Colonic mucosa (tissue), 4 donors: ENCODE results near the gene SYNDIG1. TPM values are rescaled to one million over a fixed set of nuclear protein-coding genes. Genes with fewer than 3 reads are reported as not detected.

Experiments used
- DNase-seq: peaks from one replicate; pipeline ENCODE4 v3.0.0-alpha.2; 2020
- H3K27ac ChIP-seq: fragments of 200-600 bp; one replicate; pipeline ENCODE4 v1.8.0; 2021
- H3K27me3 ChIP-seq: fragments of 200-600 bp; one replicate; pipeline ENCODE4 v1.8.0; 2021
- H3K36me3 ChIP-seq: fragments of 200-600 bp; one replicate; pipeline ENCODE4 v1.8.0; 2021
- H3K4me1 ChIP-seq: fragments of 200-600 bp; one replicate; pipeline ENCODE4 v1.8.0; 2021; ENCODE audit warnings: mild to moderate bottlenecking
- H3K4me3 ChIP-seq: fragments of 200-600 bp; one replicate; pipeline ENCODE4 v1.8.0; 2021
- H3K9ac ChIP-seq, 2 donors: one replicate each; pipeline ENCODE4 v1.7.0; 2013; ENCODE audit warnings: control low read depth in 2 of 2, low read depth in 2 of 2, low read length in 2 of 2
- H3K9me3 ChIP-seq: fragments of 200-600 bp; one replicate; pipeline ENCODE4 v1.8.0; 2021
- intact Hi-C: fragments of 100-400 bp; cut with DNase I; formaldehyde crosslinking; loops from one replicate; pipeline ENCODE4 v1.14.1; 2022
- total RNA-seq, 2 donors: library from RNA; stranded (reverse); fragmentation: NEBNext Ultra II Directional in 1 of 2; extraction: Animal tissue kit (Norgen Biotek cat#: 25700) in 1 of 2; gene quantifications; one replicate each; pipeline ENCODE4 v1.2.1, GENCODE V29; 2021
- TF ChIP-seq, protein P1 (sequence below): fragments of 200-600 bp; IDR thresholded peaks from one replicate; pipeline ENCODE4 v1.8.0; 2022; ENCODE audit warnings: antibody characterized with exemption, mild to moderate bottlenecking
- donor health status: healthy.
- donor health status: DM: no; HTN: no; CAD: no.
- donor health status: DM: no; HTN: no; CAD: no.

SYNDIG1 gene
- total RNA-seq, 2 donors from 2014 or later = 0.10 to 0.19 TPM

DNA sequence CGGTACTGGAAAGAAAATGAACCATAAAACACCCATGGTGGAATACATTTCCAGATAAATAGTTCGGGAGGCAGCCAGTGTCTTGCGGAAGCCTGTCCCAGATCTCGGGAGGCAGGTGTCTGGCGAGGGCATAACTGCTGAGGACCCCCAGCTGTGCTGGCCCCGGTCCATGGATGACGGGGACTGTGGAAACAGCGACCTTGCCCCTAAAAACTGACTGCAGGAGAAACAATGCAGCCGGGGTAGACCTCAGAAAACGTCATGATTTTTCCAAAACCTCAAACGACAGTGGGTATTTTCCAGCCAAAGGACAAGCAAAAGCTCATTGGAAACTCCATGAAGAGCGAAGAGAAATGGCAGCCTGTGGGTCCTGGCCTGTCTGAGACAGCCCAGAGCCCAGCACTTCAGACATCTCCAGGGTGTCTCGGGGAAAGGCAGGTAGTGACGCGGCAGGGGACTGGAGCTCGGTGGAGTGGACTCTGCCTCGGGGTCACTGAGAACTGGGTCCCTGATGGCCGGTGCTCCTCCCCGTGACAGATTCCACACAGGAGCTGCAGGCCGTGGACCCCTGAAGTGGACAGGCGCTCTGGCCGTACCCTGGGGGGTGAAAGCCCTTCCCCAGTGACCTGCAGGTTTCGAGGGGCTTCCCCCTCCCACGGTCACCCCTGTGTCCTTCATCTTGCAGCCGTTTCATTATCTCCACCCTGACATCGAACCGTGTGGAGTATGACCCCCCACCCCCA, 188.6 kb downstream of the SYNDIG1 start:
- no peaks in the 10 kb centered on the region for H3K4me1 ChIP-seq
- no peaks in the 10 kb centered on the region for H3K27me3 ChIP-seq
- H3K9me3 ChIP-seq = no peaks in the 10 kb centered on the region
- H3K4me3 ChIP-seq = no peak overlapping the region
- H3K9ac ChIP-seq = no peak overlapping the region
- intact Hi-C loops = no loop called here
- TF ChIP-seq, protein P1, sequence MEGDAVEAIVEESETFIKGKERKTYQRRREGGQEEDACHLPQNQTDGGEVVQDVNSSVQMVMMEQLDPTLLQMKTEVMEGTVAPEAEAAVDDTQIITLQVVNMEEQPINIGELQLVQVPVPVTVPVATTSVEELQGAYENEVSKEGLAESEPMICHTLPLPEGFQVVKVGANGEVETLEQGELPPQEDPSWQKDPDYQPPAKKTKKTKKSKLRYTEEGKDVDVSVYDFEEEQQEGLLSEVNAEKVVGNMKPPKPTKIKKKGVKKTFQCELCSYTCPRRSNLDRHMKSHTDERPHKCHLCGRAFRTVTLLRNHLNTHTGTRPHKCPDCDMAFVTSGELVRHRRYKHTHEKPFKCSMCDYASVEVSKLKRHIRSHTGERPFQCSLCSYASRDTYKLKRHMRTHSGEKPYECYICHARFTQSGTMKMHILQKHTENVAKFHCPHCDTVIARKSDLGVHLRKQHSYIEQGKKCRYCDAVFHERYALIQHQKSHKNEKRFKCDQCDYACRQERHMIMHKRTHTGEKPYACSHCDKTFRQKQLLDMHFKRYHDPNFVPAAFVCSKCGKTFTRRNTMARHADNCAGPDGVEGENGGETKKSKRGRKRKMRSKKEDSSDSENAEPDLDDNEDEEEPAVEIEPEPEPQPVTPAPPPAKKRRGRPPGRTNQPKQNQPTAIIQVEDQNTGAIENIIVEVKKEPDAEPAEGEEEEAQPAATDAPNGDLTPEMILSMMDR = no peak
- no peak overlapping the region for H3K27ac ChIP-seq
- H3K36me3 ChIP-seq = no peaks in the 10 kb centered on the region
- no peak for DNase-seq

DNA sequence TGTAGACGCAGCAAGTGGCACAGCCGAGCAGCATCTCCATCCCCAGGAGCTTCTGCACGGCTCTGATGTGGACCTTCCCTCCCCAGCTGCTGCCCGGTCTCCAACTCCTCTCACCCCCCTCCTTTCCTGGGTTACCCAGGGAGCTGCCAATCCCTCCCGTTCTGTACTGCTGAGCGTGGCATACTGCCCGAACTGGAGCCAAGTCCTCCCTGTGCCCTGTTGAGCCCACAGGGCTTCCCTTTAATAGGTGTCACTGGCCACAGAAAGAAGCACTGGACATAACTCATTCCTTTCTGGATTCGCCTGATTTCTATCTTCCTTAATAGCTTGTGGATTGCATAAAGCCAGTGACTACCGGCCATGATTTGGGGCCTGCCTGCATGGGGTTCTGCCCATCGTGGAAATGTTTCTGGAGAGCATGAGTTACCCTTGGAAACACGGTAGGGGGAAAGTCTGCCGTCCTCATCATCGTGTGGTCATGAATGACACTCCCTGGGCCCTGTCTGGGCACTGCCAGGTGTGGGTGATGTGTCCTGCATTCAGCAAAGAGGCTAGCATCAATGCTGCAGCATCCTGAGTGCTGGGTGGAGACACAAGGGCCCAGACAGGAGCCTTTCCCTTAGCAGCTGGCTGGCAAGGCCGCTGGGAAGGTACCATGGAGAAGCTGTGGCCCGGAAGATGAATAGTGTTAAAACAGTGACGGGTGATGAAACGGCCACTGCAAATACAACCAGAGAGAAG, 189.7 kb downstream of the SYNDIG1 start:
- Histone ChIP-seq H3K27me3 (no peaks in the 10 kb centered on the region), H3K9ac (no peak overlapping the region), H3K4me3 (no peak overlapping the region), H3K9me3 (no peaks in the 10 kb centered on the region), H3K36me3 (no peaks in the 10 kb centered on the region), H3K27ac (no peak overlapping the region), H3K4me1 (no peaks in the 10 kb centered on the region)
- no peak for DNase-seq
- TF ChIP-seq, protein P1 = no peak
- intact Hi-C loops = no loop called here

DNA sequence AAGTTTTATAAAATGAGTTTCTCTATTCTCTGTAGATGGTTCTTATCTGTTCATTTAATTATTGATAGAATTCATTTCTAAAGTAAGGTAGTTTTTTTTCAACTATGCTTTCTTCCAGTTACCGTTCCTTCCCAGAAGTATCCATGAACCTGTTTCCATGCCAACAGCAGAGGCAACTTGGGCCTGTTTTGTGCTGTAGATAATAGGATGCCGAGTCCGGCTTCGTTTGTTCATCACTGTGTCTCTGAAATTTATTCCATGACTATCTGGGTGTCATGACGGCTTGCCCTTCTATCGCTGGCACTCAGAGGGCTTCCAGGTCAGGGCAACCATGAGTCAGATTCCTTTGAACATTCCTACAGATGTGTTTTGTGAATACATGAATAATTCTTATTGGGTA, 190.4 kb downstream of the SYNDIG1 start:
- no peaks in the 10 kb centered on the region for H3K9me3 ChIP-seq
- H3K4me1 ChIP-seq = no peaks in the 10 kb centered on the region
- H3K4me3 ChIP-seq = no peak overlapping the region
- H3K27me3 ChIP-seq = no peaks in the 10 kb centered on the region
- TF ChIP-seq, protein P1 = no peak
- DNase-seq = no peak
- intact Hi-C loops = no loop called here
- H3K36me3 ChIP-seq = no peaks in the 10 kb centered on the region
- H3K27ac ChIP-seq = no peak overlapping the region
- no peak overlapping the region for H3K9ac ChIP-seq

DNA sequence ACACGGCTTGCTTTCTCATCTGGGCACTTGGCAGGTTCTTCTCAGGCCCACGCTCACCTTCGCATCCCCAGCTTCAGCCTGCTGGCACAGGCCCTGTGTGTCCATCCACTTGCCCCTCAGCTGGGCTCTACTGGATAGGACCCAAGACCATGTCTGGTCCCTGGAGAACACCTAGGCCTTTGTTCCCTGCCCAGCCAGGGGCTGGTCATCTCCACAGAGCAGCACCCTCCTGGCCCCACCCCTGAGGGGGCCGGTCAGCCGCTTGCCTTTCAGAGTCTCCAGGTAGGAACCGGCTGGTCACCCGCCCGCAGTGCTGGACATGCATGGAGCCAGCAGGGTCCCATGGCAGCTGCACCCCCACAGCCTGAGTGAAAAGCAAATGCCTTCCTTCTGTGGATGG, 191.2 kb downstream of the SYNDIG1 start:
- H3K9me3 ChIP-seq = no peaks in the 10 kb centered on the region
- no peaks in the 10 kb centered on the region for H3K36me3 ChIP-seq
- intact Hi-C loops = no loop called here
- no peak overlapping the region for H3K9ac ChIP-seq
- no peak overlapping the region for H3K27ac ChIP-seq
- no peaks in the 10 kb centered on the region for H3K27me3 ChIP-seq
- no peak overlapping the region for H3K4me3 ChIP-seq
- H3K4me1 ChIP-seq = no peaks in the 10 kb centered on the region
- TF ChIP-seq, protein P1 = no peak
- DNase-seq = no peak

DNA sequence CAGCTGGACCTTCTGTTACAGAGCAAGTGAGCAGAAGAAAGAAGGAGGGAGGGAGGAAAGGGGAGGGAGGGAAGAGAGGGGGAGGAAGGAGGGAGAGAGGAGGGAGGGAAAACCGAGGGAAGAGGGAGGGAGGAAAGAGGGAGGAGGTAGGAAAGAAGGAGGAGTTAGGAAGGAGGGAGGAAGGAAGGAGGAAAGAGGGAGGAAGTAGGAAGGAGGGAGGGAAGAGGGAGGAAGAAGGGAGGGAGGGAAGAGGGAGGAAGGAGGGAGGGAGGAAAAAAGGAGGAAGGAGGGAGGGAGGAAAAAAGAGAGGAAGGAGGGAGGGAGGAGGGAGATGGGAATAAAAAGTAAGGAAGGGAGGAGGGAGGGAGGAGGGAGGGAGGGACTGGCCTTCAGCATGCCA, 191.8 kb downstream of the SYNDIG1 start:
- Histone ChIP-seq H3K27me3 (no peaks in the 10 kb centered on the region), H3K4me3 (no peak overlapping the region)
- DNase-seq = no peak

More for the DNA sequence above, 191.8 kb downstream of the SYNDIG1 start:
- H3K9me3 ChIP-seq = no peaks in the 10 kb centered on the region
- intact Hi-C loops = no loop called here
- H3K9ac ChIP-seq = no peak overlapping the region
- TF ChIP-seq, protein P1 = no peak
- H3K27ac ChIP-seq = no peak overlapping the region
- H3K36me3 ChIP-seq = no peaks in the 10 kb centered on the region
- no peaks in the 10 kb centered on the region for H3K4me1 ChIP-seq
